SK-N-SH (cell line): ENCODE measurements around the gene SLC35A4.

Source experiments
- CTCF ChIP-seq: fragments of 200-600 bp; sonication (generic); IDR thresholded peaks from 2 replicates; pipeline ENCODE4 v1.6.1; 2017; ENCODE audit warnings: antibody characterized with exemption, mild to moderate bottlenecking, moderate library complexity
- EZH2phosphoT487 ChIP-seq: fragments of 200-600 bp; sonication (generic); IDR thresholded peaks from 2 replicates; pipeline ENCODE4 v1.6.1; 2017; ENCODE audit warnings: low read depth, mixed run types, mild to moderate bottlenecking, antibody characterized with exemption, moderate library complexity, borderline replicate concordance
- GABPA ChIP-seq: IDR thresholded peaks from 2 replicates; pipeline ENCODE4 v1.4.0; 2012; ENCODE audit warnings: low read depth, mild to moderate bottlenecking
- PBX3 ChIP-seq: IDR thresholded peaks from 2 replicates; pipeline ENCODE4; 2012
- POLR2AphosphoS5 ChIP-seq: IDR thresholded peaks from 2 replicates; pipeline ENCODE4 v1.6.1; 2012; ENCODE audit warnings: low read depth, low read length
- SMC3 ChIP-seq: IDR thresholded peaks from 2 replicates; pipeline ENCODE4 v1.6.1; 2012; ENCODE audit warnings: low read depth, low read length, improper control_type of control experiment
- TCF12 ChIP-seq: IDR thresholded peaks from 2 replicates; pipeline ENCODE4 v1.4.0; 2012
- USF2 ChIP-seq: fragments of 150-350 bp; IDR thresholded peaks from 2 replicates; pipeline ENCODE4 v1.6.1; 2017; ENCODE audit warnings: antibody characterized with exemption, low read length, low read depth, borderline replicate concordance

DNA sequence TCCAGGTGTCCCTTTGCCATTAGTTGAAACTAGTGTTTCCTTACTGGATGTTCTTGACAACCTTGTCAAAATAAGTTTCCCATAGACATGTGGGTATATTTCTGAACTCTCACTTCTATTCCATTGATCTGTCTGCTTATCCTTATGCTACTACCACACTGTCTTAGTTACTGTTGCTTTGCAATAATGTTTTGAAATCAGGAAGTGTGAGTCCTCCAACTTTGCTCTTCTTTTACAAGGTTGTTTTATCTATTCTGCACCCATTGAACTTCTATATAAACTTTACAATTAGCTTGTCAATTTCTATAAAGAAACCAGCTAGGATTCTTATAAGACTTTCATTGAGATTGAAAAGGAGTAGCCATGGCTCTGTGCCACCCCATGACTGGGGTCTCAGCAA, 44.1 kb downstream of the SLC35A4 start:
- TF ChIP-seq PBX3 = no peak
- TF ChIP-seq CTCF = no peak
- TF ChIP-seq USF2 = no peak
- no peak for TF ChIP-seq SMC3
- no peak for TF ChIP-seq TCF12
- no peak for TF ChIP-seq POLR2AphosphoS5
- TF ChIP-seq GABPA = no peak
- TF ChIP-seq EZH2phosphoT487 = no peak
